ENCODE measurements around the gene PIBF1.

Gene PIBF1

GRCh38 chr13:73058432-73058735 is 276.5 kb downstream of the PIBF1 start:
- no peak for DNase-seq (ENCODE audit: low read depth in 1 of 2, low spot score in 1 of 2)

- peak; percentile 93 for DNase-seq (ENCODE audit: low read depth in 1 of 2, low spot score in 1 of 2)
Observed at GRCh38 chr13:73058736-73059459, 277.0 kb downstream of the PIBF1 start, which contains the start of gene KLF5. TSS of gene KLF5 (plus strand) at chr13:73059005. CDS start at chr13:73059328, 323 bp downstream.

GRCh38 chr13:73059460-73060250 is 277.7 kb downstream of the PIBF1 start:
- DNase-seq (ENCODE audit: low read depth in 1 of 2, low spot score in 1 of 2): peak; percentile 5 to 38

- no peak for DNase-seq (ENCODE audit: low read depth in 1 of 2, low spot score in 1 of 2)
Observed at GRCh38 chr13:73060251-73061160, 278.6 kb downstream of the PIBF1 start.

GRCh38 chr13:73061473-73061872 is 279.5 kb downstream of the PIBF1 start:
- no peak for DNase-seq (ENCODE audit: low read depth in 1 of 2, low spot score in 1 of 2)

- no peak for DNase-seq (ENCODE audit: low read depth in 1 of 2, low spot score in 1 of 2)
Observed at GRCh38 chr13:73061876-73062275, 279.9 kb downstream of the PIBF1 start.

- no peak for DNase-seq (ENCODE audit: low read depth in 1 of 2, low spot score in 1 of 2)
Observed at GRCh38 chr13:73062468-73062867, 280.5 kb downstream of the PIBF1 start.

GRCh38 chr13:73063166-73063565 is 281.2 kb downstream of the PIBF1 start:
- no peak for DNase-seq (ENCODE audit: low read depth in 1 of 2, low spot score in 1 of 2)

- DNase-seq (ENCODE audit: low read depth in 1 of 2, low spot score in 1 of 2): no peak
Observed at GRCh38 chr13:73065036-73065435, 283.1 kb downstream of the PIBF1 start.

GRCh38 chr13:73065665-73066340 is 283.9 kb downstream of the PIBF1 start:
- no peak for DNase-seq (ENCODE audit: low read depth in 1 of 2, low spot score in 1 of 2)
